OCI-LY1 (cell line): ENCODE data around the gene EFEMP2.

ENCODE experiments used
- CTCF ChIP-seq: fragments of 200-600 bp; sonication (generic), shearing (Covaris generic); IDR thresholded peaks from 2 replicates; pipeline ENCODE4 v1.5.1; 2017; ENCODE audit warnings: mild to moderate bottlenecking, antibody characterized with exemption, low read length, moderate library complexity, mixed read lengths
- EZH2 ChIP-seq: fragments of 200-600 bp; sonication (generic), shearing (Covaris generic); IDR thresholded peaks from 2 replicates; pipeline ENCODE4 v1.8.0; 2017; ENCODE audit warnings: borderline replicate concordance, mixed run types, mild to moderate bottlenecking, antibody characterized with exemption, low read length, moderate library complexity, mixed read lengths

DNA sequence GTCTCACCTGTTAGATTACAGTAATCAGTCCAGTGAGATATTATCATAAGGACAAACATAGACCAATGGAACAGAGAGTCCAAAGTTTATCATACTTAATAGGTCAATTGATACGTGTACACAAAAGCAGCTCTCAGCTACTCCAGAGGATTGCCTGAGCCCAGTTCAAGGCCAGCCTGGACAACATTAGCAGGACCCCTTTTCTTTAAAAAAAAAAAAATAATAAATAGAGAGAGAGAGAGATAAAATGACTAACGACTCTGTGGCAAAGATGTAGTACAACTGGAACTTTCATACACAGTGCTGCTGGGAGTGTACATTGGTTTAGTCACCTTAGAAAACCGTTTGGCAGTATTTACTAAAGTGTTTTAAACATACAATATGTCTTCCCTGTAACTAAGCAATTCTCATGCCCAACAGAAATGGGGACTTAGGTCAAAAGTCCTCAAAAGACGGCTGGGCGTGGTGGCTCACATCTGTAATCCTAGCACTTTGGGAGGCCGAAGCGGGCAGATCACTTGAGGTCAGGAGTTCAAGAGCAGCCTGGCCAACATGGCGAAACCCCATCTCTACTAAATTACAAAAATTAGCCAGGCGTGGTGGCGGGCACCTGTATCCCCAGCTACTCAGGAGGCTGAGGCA lies 28.2 kb downstream of the EFEMP2 start:
- no peak for TF ChIP-seq CTCF
- TF ChIP-seq EZH2 = no peak
